ENCODE measurements around the gene ERBB4.

The ERBB4 gene

GRCh38 chr2:211829725-211830124 is 708.9 kb downstream of the ERBB4 start:
- DNase-seq (ENCODE audit: low read depth), result no peak

- no peak for DNase-seq (ENCODE audit: low read depth)
Measured at GRCh38 chr2:211823886-211824479, 714.6 kb downstream of the ERBB4 start.

- no peak for DNase-seq (ENCODE audit: low read depth)
Measured at GRCh38 chr2:211822686-211823335, 715.8 kb downstream of the ERBB4 start.

- DNase-seq (ENCODE audit: low read depth), result no peak
Measured at GRCh38 chr2:211816754-211817153, 721.8 kb downstream of the ERBB4 start.

- DNase-seq (ENCODE audit: low read depth), result no peak
Measured at GRCh38 chr2:211812587-211812986, 726.0 kb downstream of the ERBB4 start.

GRCh38 chr2:211802666-211803065 is 735.9 kb downstream of the ERBB4 start:
- DNase-seq (ENCODE audit: low read depth), result no peak

GRCh38 chr2:211800001-211800400 is 738.6 kb downstream of the ERBB4 start:
- DNase-seq (ENCODE audit: low read depth), result no peak

- DNase-seq (ENCODE audit: low read depth), result no peak
Measured at GRCh38 chr2:211798868-211799267, 739.7 kb downstream of the ERBB4 start.

GRCh38 chr2:211793690-211794089 is 744.9 kb downstream of the ERBB4 start:
- no peak for DNase-seq (ENCODE audit: low read depth)

- peak; percentile 84 for DNase-seq (ENCODE audit: low read depth)
Measured at GRCh38 chr2:211789982-211790381, 748.6 kb downstream of the ERBB4 start.

GRCh38 chr2:211766689-211767088 is 771.9 kb downstream of the ERBB4 start:
- no peak for DNase-seq (ENCODE audit: low read depth)

GRCh38 chr2:211762479-211762878 is 776.1 kb downstream of the ERBB4 start:
- DNase-seq (ENCODE audit: low read depth), result no peak

GRCh38 chr2:211760103-211760502 is 778.5 kb downstream of the ERBB4 start:
- no peak for DNase-seq (ENCODE audit: low read depth)

GRCh38 chr2:211756266-211756665 is 782.3 kb downstream of the ERBB4 start:
- DNase-seq (ENCODE audit: low read depth), result no peak

- no peak for DNase-seq (ENCODE audit: low read depth)
Measured at GRCh38 chr2:211755187-211755586, 783.4 kb downstream of the ERBB4 start.

GRCh38 chr2:211751848-211752247 is 786.8 kb downstream of the ERBB4 start:
- no peak for DNase-seq (ENCODE audit: low read depth)

GRCh38 chr2:211748339-211748738 is 790.3 kb downstream of the ERBB4 start:
- no peak for DNase-seq (ENCODE audit: low read depth)

- peak; percentile 67 for DNase-seq (ENCODE audit: low read depth)
Measured at GRCh38 chr2:211745295-211746097, 793.1 kb downstream of the ERBB4 start.

GRCh38 chr2:211744379-211744778 is 794.2 kb downstream of the ERBB4 start:
- DNase-seq (ENCODE audit: low read depth), result no peak

- no peak for DNase-seq (ENCODE audit: low read depth)
Measured at GRCh38 chr2:211741966-211742365, 796.6 kb downstream of the ERBB4 start.

GRCh38 chr2:211737282-211737681 is 801.3 kb downstream of the ERBB4 start:
- peak; percentile 62 for DNase-seq (ENCODE audit: low read depth)

- DNase-seq (ENCODE audit: low read depth), result no peak
Measured at GRCh38 chr2:211730215-211730614, 808.4 kb downstream of the ERBB4 start.

- no peak for DNase-seq (ENCODE audit: low read depth)
Measured at GRCh38 chr2:211729433-211729832, 809.2 kb downstream of the ERBB4 start.
